Stimulated activated CD8-positive, alpha-beta memory T cell treated with anti-CD3 and anti-CD28 coated beads, Interleukin-4, amount 100 ng/mL, for 1 hour (primary cell): ENCODE data around the gene SIGLEC1.
A peak's percentile ranks its signal among the peaks of the same experiment; 100 is the strongest.

Experiments
- DNase-seq, 2 donors: peaks; one replicate each; pipeline ENCODE4 v3.0.0-alpha.2; 2020; ENCODE audit warnings: low read depth in 2 of 2, low spot score in 1 of 2

Gene SIGLEC1

DNA sequence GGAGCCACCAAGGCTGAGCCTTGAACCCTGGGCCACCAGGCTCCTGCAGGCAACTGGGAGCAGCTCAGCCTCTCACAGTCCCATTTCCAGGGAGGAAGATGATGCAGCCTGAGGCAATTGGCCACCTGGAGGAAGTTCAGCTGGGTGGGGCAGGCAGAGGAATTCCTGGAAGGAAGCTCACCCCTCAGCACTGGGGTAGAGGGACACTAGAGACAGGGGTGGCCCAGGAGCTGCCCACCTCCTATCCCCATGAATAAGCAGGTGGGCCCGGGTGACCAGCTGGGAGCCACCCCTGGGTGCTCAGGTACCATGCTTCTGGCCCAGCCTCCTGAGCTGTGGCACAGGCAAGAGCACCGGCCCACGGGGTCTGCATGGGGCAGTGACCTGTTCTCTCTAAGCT lies 16.5 kb upstream of the SIGLEC1 start:
- DNase-seq: no peak

DNA sequence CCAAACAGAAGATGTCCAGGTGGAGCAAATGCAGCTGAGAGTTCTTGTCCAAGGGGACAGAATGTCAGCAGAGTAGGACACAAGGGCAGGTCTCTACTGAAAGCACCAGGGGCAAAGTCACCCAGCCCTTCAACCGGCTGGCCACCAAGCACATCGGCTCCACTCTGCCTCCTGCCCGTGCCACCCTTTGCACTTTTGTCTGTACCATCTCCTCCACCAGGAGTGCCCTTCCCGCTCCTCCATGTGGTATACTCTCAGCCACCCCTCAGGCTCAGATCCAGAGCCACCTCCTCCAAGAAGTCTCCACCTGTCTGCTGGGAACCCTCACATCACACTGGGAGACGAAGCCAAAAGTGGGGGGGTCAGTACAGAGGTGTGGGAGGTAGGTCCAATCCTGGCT lies 16.0 kb upstream of the SIGLEC1 start:
- DNase-seq: no peak

DNA sequence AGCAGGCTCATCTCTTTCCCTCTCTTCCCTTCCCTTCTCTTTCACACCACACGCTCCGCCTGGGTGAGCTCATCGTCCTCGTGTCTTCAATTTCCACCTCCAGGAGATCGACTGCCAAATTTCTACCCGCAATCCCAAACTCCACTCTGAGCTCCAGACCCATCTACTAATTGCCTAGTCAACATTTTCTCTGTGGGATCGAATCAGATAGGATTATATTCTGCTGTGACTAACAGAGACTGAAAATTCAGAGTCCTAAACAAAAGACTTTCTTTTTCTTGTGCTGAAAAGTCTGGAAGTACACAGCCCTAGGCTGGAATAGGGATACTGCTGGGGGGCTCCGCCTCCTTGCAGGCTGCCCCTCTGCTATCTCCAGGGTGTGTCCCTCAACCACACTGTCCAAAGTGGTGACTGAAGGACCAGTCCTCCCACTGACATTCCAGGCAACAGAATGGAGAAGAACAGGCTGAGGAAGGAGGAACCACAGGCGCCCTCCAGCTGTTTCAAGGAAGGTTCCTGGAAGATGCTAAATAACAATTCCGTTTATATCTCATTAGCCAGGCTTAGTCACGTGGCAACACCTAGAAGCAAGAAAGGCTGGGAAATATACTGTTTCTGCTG lies 15.1 kb upstream of the SIGLEC1 start:
- no peak for DNase-seq

DNA sequence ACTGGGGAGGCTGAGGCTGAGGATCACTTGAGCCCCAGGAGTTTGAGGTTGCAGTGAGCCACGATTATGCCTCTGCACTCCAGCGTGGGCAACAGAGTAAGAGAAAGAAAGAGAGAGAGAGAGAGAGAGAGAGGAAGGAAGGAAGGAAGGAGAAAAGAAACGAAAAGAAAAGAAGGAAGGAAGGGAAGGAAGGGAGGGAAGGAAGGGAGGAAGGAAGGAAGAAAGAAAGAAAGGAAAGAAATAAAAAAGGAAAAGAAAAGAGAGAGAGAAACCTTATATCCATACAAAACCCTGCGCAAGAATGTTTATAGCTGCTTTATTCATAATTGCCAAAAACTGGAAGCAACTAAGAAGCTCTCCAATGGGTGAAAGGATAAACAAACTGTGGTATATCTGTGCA lies 12.0 kb upstream of the SIGLEC1 start:
- no peak for DNase-seq

DNA sequence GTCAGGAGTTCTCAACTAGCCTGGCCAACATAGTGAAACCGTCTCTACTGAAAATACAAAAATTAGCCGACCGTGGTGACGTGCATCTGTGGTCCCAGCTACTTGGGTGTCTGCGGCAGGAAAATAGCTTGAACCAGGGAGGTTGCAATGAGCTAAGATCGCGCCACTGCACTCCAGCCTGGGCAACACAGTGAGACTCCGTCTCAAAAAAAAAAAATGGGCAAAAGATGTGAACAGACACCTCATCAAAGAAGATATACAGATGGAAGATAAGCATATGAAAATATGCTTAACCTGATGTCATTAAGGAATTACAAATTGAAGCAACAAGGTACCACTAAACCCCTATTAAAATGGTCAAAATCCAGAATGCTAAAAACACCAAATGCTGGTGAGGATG lies 10.9 kb upstream of the SIGLEC1 start:
- DNase-seq: no peak

DNA sequence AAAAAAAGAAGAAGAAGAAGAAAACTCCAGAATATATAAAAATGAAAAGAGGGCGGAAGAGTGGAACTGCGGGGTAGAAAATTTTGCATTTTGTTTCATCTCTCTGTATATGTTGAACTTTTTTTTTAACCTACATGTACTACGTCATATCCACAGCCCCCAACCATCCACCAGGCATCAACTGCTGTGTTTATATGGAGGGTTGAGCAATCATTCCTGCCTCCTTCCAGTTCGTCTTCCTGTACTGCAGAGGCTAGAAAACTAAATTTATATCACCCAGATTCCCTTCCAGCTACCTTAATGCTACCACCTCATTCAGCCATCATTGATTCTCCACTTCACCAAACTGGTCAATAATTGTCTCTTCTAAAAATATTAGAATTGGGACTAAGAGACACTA lies 9.5 kb upstream of the SIGLEC1 start:
- no peak for DNase-seq

DNA sequence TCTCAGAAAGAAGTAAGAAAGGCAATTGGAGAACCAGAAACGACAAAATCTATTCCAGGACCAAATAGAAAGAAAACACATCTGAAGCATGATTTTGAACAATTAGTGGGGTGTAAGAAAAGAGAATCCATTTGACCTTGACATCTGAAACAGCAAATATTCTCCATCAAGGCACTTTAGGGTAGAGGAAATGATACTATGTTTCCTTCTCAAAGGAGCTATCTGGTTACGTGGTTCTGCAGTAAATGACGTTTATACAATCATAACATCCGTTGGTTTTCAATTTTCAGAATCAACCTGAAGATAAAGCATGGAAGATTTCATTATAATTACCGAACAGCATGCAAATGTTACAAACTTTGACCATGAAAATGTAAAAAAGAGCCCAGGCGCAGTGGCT lies 8.2 kb upstream of the SIGLEC1 start:
- no peak for DNase-seq

DNA sequence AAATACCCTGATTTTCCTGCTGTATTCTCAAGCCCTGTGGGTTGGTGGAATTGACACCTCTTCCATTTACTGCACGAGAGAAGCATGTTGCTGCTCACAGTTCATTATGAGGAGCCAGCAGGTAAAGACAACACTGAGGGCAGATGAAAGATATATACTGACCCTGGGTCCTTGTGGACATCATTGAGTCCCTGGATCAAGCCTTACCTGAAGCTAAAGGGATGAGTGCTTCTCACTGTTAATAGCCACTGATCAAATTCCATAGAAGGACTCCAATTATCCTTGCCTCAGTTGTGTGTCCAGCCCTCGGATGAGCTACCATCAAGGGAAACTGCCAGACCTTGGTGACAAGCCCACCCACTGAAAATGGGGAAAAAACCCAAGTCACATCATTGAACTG lies 7.7 kb upstream of the SIGLEC1 start:
- DNase-seq: no peak

DNA sequence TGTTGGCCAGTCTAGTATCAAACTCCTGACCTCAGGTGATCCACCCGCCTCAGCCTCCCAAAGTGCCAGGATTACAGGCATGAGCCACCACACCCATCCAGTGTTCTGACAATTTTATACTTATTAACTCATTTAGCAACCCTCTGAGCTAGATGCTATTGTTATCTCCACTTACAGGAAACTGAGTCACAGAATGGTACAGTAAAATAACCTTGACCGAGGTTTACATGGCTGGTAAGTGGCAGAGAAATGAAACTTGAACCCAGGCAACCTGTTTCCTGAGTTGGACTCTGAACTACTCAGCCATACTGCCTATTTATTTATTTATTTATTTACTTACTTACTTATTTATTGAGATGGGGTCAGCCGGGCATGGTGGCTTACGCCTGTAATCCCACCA lies 6.6 kb upstream of the SIGLEC1 start:
- no peak for DNase-seq

DNA sequence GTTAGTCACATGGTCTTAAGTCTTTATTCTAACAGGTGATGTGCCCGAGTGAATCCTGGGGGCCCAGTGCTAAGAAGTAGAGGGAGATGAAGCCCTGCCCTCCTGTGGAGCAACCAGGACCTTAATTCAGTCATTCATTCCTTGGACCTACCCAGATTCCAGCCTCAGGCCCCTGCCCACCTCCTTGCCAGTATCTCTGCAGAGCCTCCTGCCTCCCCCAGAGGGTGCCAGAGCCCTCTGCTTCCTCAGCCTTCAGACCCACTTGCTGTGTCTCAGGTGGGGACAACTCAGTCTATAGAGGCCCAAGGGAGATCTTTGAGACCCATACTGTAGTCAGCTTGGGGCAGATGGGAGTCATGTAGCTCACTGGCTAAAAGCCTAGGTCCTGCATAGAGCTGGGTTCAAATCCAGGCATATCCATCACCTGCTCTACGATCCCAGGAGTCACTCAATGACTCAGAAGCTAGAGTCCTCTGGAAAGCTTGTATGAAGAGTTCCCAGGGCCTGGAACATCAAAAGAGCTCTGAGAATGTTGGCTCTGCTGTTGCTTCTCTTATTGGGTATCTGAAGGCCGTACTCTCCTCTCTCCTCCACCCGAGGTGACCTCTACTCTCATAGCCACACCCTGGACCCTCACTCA lies 3.9 kb upstream of the SIGLEC1 start:
- DNase-seq: no peak

DNA sequence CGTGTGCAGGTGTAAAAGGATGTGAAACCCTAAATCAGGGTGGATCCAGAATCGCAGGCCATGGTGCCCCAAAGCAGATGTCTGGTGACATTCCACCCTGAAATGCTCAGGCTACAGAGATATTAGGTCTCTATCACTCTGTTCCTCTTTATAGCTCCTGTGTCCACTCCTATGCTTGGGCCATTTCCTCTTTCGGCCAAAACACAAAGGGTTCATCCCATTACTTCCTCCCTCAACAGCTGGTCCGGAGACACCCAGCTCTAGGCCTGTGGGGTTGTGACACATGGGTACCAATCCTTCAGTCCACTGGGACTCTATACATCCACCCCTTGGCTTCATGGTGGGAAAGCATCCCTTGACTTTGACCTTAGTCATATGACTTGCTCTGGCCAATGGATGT lies 1.7 kb upstream of the SIGLEC1 start:
- no peak for DNase-seq

DNA sequence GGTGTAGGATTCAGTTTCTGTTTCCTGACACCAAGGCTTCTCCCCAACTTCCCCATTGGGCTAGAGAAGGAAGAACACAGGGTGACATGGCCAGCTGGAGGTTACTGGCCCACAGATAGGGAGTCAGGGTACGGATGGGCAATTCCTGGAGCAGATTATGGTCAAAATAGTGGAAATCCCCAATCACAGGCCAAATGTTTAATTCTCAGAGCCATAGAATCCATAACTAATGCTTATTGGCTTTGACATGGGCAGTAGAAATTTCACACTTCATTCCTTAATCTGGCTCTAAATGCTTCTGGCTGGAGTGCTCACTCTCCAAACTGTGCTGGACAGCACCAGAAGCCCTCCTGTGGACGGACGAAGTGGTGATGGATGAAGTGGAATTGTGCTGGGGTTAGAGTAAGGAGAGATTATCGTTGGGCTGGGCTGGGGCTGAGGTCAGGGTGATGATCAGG lies 887 bp downstream of the SIGLEC1 start:
- no peak for DNase-seq

DNA sequence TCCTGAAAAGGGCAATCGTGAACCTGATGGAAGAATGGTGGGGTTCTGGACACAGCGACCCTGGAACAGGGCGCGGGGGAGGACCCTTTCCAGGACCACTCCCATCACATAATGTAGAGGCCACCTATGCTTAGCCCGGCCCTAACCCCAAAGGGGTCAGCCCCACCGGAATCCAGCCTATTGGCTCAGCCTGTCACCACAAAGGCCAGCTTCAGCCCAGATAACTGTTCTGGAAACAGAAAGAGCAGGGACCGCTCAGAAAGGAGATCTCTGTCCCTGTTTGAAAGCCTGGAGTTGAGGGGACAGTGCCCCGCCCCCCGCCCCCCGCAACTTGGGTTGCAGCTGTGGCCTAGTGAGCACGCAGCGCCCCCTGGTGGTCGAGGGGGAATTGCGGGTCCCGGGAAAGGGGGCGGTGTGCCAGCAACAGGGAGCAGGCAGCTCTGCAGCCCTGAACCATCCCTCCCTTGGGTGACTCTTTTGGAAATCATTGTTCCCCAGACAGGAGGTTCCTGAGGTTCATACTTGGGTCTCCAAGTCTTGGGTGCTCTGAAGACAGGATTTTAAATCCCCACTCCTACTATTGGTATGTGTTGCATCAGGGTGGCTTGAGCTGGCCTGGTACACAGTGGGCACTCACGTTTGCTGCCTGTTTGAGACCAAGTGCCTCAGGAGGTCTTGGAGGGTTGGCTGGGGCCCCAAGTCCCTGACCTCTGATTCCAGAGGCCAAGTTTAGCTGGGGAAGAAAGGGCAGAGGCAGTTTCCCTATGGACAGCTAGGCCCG lies 1.5 kb downstream of the SIGLEC1 start:
- DNase-seq: peak; percentile 42 to 59

DNA sequence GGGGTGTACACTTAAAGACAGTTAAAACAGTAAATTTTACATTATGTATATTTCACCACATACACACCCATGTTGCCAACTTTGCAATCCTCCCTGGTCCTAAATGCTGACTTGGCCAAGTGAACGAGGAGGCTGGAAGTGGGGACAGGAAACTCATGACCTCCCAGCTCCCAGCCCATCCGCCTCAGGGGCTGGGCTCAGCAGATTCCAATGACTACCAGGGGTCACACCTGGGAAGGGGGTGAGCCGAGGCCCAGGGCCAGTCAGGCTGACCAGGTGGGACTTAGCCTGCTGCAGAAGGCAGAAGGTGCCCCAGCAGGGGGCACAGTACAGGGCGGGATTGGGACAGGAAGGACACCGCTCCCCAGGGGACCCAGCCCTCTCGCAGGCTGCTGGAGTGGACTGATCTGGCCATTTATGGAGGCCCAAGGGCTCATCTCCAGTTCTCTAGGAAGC lies 2.4 kb downstream of the SIGLEC1 start:
- DNase-seq: no peak

DNA sequence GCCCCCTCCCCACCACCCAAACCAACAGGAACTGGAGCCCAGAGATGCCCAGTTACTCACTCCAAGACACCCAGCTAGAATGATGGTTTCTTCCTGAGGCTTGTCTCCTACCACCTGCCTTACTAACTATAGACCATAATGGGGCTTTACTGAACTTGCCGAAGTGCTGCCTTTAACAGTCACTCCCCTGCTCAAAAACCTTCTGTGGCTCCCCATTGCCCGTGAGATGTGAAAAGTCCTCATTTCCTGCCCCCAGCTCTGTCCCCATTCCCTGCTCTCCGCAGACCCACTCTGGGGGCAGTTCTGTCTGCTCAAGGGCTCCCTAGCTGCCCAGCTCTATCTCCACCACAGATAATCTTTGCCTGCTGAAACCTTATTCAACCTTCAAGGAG lies 4.9 kb downstream of the SIGLEC1 start:
- no peak for DNase-seq

DNA sequence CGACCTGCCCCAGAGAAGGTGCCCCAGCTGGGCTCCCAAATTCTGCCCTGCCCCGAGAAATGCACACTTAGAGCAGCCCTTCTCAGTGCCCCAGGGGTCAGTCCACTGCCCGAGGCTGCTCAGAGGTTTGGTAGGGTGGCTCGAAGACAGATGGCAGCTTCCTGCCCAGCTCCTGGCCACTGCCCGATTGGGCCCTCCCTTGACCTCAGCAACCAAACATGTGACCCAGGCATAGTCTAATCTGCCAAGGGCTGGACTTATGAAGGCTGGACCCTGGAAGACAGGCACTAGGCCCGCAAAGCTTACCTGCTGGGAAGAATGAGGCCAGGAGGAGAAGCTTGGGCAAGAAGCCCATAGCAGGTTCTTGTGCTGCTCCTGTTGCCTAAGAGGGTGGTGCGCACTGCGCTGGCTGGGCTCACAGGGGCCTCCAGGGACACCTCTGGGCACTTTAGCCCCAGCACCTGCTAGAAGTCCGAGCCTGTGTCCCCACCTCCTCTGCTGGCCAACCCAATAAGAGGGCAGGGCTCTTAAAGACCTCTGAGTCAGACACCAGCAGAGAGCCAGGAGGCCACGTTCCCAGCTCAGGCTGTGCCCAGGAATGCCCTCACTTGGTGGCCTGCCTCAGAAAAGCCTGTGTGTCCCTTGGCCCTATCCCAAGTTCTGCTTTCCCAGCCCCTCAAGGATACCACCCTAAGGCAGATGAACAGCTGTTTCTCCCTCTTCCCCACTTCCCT lies 5.5 kb downstream of the SIGLEC1 start:
- no peak for DNase-seq

DNA sequence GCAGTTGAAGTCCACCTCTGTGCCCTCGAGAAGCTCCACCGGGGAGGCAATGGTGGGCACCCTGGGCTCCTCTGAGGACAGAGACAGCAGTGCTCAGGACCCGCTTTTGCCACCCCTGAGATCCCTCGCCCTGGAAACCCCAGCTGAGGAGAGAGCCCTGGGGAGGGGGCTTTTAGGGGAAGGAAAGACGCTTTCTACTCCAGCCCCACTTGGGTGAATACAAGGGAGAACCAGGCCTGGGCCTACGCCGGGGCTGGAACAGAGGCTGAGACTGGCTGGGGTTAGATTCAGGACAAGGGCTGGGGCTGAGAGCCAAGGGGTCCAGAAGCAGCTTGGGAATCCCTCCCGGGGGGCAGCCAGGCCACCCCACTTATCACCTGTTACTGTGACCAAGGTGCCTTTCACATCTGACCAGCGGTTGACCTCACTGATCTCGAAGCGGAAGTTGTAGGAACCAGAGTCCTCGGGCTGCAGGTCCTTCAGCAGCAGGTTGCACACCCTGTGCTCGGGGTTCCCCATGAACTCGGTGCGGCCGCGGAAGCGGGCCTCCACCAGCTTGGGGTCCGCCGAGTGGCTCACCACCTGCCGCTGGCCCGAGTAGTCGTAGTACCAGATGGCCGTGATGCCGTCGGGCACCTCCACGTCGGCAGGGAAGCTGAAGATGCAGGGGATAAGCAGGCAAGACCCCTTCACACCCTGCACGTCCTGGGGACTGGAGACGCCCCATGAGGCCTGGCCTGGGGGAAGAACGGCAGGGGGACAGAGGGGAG lies 6.2 kb downstream of the SIGLEC1 start:
- no peak for DNase-seq

DNA sequence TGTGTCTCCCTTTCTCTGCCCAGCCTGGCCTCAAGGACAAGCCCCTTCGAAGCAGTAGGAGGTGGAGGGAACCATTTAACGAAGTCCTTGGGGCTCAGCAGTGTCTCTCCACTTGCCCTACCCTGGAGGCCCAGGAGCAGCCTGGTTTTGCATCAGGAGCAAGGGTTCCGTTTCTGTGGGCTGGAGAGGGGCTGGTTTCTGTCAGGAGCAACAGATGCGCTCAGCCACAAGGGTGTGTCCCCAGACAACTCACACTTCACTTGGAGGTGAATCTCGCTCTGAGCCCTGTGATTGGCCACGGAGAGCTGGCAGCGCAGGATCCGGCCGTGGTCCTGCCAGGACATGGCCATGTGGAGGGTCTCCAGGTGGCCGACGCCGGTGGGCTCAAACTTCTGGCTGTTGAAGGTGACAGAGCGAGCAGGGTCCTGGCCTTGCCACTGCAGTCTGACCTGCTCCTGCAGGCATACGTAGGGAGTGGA lies 6.9 kb downstream of the SIGLEC1 start:
- DNase-seq: no peak

DNA sequence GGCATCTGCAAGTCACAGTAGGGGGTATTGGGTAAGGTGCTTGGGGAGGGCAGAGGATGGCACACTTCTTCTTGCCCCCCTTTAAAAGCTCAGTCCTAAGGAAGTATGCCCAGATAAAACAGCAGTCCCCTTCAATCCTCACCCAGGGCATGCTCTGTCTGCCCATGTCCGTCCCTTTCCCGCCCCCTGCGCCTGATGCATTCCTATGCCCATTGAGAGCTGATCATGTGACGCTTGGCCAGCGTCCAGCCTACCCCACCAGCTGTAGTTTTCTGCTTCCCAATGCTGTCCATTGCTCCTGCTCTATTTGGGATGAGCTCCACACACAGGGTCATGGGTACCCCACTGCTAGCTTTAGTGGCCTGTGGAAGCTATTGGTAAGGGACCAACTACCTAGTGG lies 8.3 kb downstream of the SIGLEC1 start:
- DNase-seq: no peak

DNA sequence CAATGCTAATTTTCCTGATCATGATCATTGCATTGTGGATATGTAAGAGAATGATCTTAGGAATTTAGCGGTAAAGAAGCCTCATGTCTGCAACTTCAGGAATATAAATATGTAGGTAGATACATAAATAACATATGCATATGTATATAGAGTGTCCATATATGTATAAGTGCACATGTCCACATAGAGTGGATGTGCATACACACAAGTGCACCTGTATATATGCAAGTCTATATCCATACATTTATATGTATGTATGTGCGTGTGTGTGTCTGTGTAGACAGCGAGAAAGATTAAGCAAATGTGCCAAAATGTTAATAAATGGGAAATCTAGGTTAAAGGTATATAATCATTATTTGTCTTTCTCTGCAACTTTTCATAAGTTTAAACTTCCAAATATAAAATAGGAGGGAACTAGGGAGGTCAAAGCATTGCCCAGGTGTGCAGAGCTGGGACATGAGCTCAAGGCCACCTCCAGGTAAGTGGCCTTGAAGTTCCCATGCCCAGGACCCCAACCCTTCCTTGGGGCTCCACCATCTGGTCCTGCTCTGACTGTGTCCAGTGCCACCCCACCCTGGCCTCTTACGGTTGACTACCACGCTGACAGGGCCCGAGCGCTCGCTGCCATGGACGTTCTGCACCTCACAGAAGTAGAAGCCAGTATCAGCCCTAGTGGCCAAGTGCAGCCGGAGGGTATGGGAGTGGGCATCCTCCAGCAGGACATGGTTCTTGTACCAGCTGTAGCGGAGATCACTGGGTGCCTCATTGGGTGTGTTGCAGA lies 9.6 kb downstream of the SIGLEC1 start:
- no peak for DNase-seq
